Progenitor cell of endocrine pancreas (in vitro differentiated cells): Measurements from ENCODE around the gene SRP68. TPM values are rescaled to one million over a fixed set of nuclear protein-coding genes. Genes with fewer than 3 reads are reported as not detected.

ENCODE experiments used
- DNase-seq: peaks from one replicate; pipeline ENCODE4 v3.0.0; 2021; ENCODE audit warnings: low spot score; ENCODE audit not compliant: unreplicated experiment
- H3K27ac Mint-ChIP-seq: 2 replicates; pipeline ENCODE4 v1.8.0; 2021; ENCODE audit warnings: mild to moderate bottlenecking, moderate library complexity, mixed read lengths
- H3K27me3 Mint-ChIP-seq: 2 replicates; pipeline ENCODE4 v1.8.0; 2021; ENCODE audit warnings: mixed read lengths
- H3K36me3 Mint-ChIP-seq: 2 replicates; pipeline ENCODE4 v1.8.0; 2022; ENCODE audit warnings: mixed read lengths; ENCODE audit not compliant: insufficient read depth
- H3K4me1 Mint-ChIP-seq: 2 replicates; pipeline ENCODE4 v1.8.0; 2021; ENCODE audit warnings: low read depth, mixed read lengths
- H3K4me3 Mint-ChIP-seq: 2 replicates; pipeline ENCODE4 v1.8.0; 2021; ENCODE audit warnings: low read depth, mild to moderate bottlenecking, moderate library complexity, mixed read lengths
- H3K9me3 Mint-ChIP-seq: 2 replicates; pipeline ENCODE4 v1.8.0; 2021; ENCODE audit warnings: low read depth, mixed read lengths
- CTCF ChIP-seq: fragments of 200-600 bp; sonication (generic); IDR thresholded peaks from one replicate; pipeline ENCODE4 v1.5.0; 2021; ENCODE audit warnings: antibody characterized with exemption, mild to moderate bottlenecking; ENCODE audit not compliant: unreplicated experiment
- total RNA-seq: library from RNA; stranded (reverse); gene quantifications from 2 replicates; pipeline ENCODE4 v1.2.1, GENCODE V29; 2021

SRP68 gene
- total RNA-seq, 1 donor from 2014 or later: 74.9 TPM

GRCh38 chr17:76033139-76033538 lies 39.2 kb downstream of the SRP68 start:
- Mint-ChIP-seq H3K27ac (no peak overlapping the region), H3K27me3 (no peaks in the 10 kb centered on the region), H3K9me3 (no peaks in the 10 kb centered on the region), H3K4me3 (no peak overlapping the region), H3K4me1 (peaks cover 9% of the 10 kb centered on the region), H3K36me3 (no peaks in the 10 kb centered on the region)
- DNase-seq: no peak
- TF ChIP-seq CTCF: no peak

- no peak for DNase-seq
- Mint-ChIP-seq H3K9me3 (no peaks in the 10 kb centered on the region), H3K36me3 (no peaks in the 10 kb centered on the region), H3K4me3 (no peak overlapping the region), H3K4me1 (peaks cover 9% of the 10 kb centered on the region), H3K27me3 (no peaks in the 10 kb centered on the region), H3K27ac (no peak overlapping the region)
- no peak for TF ChIP-seq CTCF
Observed at GRCh38 chr17:76032780-76033108, 39.6 kb downstream of the SRP68 start.

- TF ChIP-seq CTCF: no peak
- H3K9me3 Mint-ChIP-seq: no peaks in the 10 kb centered on the region
- H3K27ac Mint-ChIP-seq: no peak overlapping the region
- no peak overlapping the region for H3K4me3 Mint-ChIP-seq
- DNase-seq: no peak
- H3K27me3 Mint-ChIP-seq: no peaks in the 10 kb centered on the region
- peaks cover 10% of the 10 kb centered on the region for H3K4me1 Mint-ChIP-seq
- no peaks in the 10 kb centered on the region for H3K36me3 Mint-ChIP-seq
Observed at GRCh38 chr17:76032073-76032779, 40.1 kb downstream of the SRP68 start.

GRCh38 chr17:76027159-76027839 lies 45.0 kb downstream of the SRP68 start, which contains the start of gene EVPL:
Gene EVPL, minus strand, starts transcription at chr17:76027306. Its CDS starts 108 bp downstream, at chr17:76027198.
- DNase-seq: no peak
- H3K27me3 Mint-ChIP-seq: peaks cover 6% of the 10 kb centered on the region
- no peaks in the 10 kb centered on the region for H3K36me3 Mint-ChIP-seq
- no peak within 1 kb of the TSS for H3K4me3 Mint-ChIP-seq
- H3K4me1 Mint-ChIP-seq: peaks cover 10% of the 10 kb centered on the region
- no peak within 1 kb of the TSS for H3K27ac Mint-ChIP-seq
- no peak for TF ChIP-seq CTCF
- H3K9me3 Mint-ChIP-seq: no peaks in the 10 kb centered on the region

- no peak for DNase-seq
- no peak for TF ChIP-seq CTCF
- Mint-ChIP-seq H3K4me3 (no peak overlapping the region), H3K27ac (no peak overlapping the region), H3K36me3 (no peaks in the 10 kb centered on the region), H3K4me1 (peaks cover 10% of the 10 kb centered on the region), H3K27me3 (peaks cover 6% of the 10 kb centered on the region), H3K9me3 (no peaks in the 10 kb centered on the region)
Observed at GRCh38 chr17:76026714-76027158, 45.6 kb downstream of the SRP68 start.
